Esophagus muscularis mucosa (tissue), 3 donors: Measurements from ENCODE around the gene NKAP.

Experiments
- CTCF ChIP-seq, 3 experiments: fragments of 200-600 bp in 2 of 3; fragments of 450-650 bp in 1 of 3; sonication (generic) in 2 of 3; IDR thresholded peaks; one replicate each; pipeline ENCODE4 v1.5.1; 2017 to 2019; ENCODE audit warnings: antibody characterized with exemption in 3 of 3, mild to moderate bottlenecking in 2 of 3, moderate library complexity in 1 of 3
- EP300 ChIP-seq: sonication (generic); formaldehyde crosslinking; IDR thresholded peaks from one replicate; pipeline ENCODE4 v1.6.1; 2017; ENCODE audit warnings: antibody characterized with exemption

GRCh38 chrX:119885554-119886428 lies 57.8 kb downstream of the NKAP start:
- TF ChIP-seq CTCF (IDR thresholded peaks at IDR 0.05) (no peak), EP300 (no peak)
